IMR-90 (cell line): ENCODE results near the gene CTIF. TPM values are rescaled to one million over a fixed set of nuclear protein-coding genes. Genes with fewer than 3 reads are reported as not detected.

Experiments used
- ATAC-seq: fragments of 200-7000 bp; cut with Tn5 transposase; 2 replicates; pipeline ENCODE4 v1.9.1; 2020; ENCODE audit warnings: low read depth, mild to moderate bottlenecking, moderate library complexity
- BruUV-seq: library from RNA; stranded (reverse); fragments of 400-500 nt; replicated peaks from 2 replicates; lab custom pipeline; 2021; lab: Mats Ljungman, UMichigan
- CTCF ChIA-PET: fragments of 300-600 bp; formaldehyde crosslinking; extraction: SDS; loops from one replicate; lab custom pipeline; 2021; ENCODE audit warnings: antibody characterized with exemption; lab: Yijun Ruan, JAX
- POLR2A ChIA-PET: fragments of 300-600 bp; sonication (Branson Sonifier 250); formaldehyde crosslinking; loops from one replicate; lab custom pipeline; 2022; ENCODE audit warnings: antibody characterized with exemption; ENCODE audit not compliant: unreplicated experiment; lab: Charles Lee
- DNase-seq: peaks from one replicate; pipeline ENCODE4 v3.0.0; 2013
- H2AFZ ChIP-seq: replicated peaks from 2 replicates; pipeline ENCODE3; 2013; ENCODE audit warnings: low read length, mild to moderate bottlenecking; ENCODE audit not compliant: poor library complexity
- H2AK5ac ChIP-seq: 2 replicates; pipeline ENCODE4 v1.6.1; 2013; ENCODE audit warnings: low read depth, low read length, inconsistent platforms
- H2AK9ac ChIP-seq: replicated peaks from 2 replicates; pipeline ENCODE3; 2013; ENCODE audit warnings: mild to moderate bottlenecking, low read depth, low read length, moderate library complexity; ENCODE audit not compliant: poor library complexity
- H2BK120ac ChIP-seq: 2 replicates; pipeline ENCODE4 v1.6.1; 2013; ENCODE audit warnings: low read depth, low read length, inconsistent platforms
- H2BK15ac ChIP-seq: 3 replicates; pipeline ENCODE4 v1.6.1; 2013; ENCODE audit warnings: low read depth, low read length, inconsistent platforms
- H2BK20ac ChIP-seq: 2 replicates; pipeline ENCODE4 v1.6.1; 2013; ENCODE audit warnings: low read depth, mild to moderate bottlenecking, inconsistent platforms, low read length, moderate library complexity
- H2BK5ac ChIP-seq: 2 replicates; pipeline ENCODE4 v1.6.1; 2013; ENCODE audit warnings: mild to moderate bottlenecking, low read depth, low read length, inconsistent platforms; ENCODE audit not compliant: poor library complexity, severe bottlenecking
- H3K14ac ChIP-seq: replicated peaks from 2 replicates; pipeline ENCODE4 v1.6.1; 2013; ENCODE audit warnings: low read depth, low read length, inconsistent platforms
- H3K18ac ChIP-seq: 2 replicates; pipeline ENCODE4 v1.6.1; 2013; ENCODE audit warnings: low read depth, low read length, control low read depth
- H3K23ac ChIP-seq: 2 replicates; pipeline ENCODE4 v1.6.1; 2013; ENCODE audit warnings: low read depth, low read length, inconsistent platforms
- H3K27ac ChIP-seq: 2 replicates; pipeline ENCODE4 v1.5.1; 2013; ENCODE audit warnings: mild to moderate bottlenecking, control low read depth, low read length; ENCODE audit not compliant: insufficient read depth
- H3K27me3 ChIP-seq: 2 replicates; pipeline ENCODE4 v1.6.1; 2013; ENCODE audit warnings: low read length; ENCODE audit not compliant: control insufficient read depth, insufficient read depth
- H3K36me3 ChIP-seq: 2 replicates; pipeline ENCODE4 v1.6.1; 2013; ENCODE audit warnings: low read length, mixed read lengths; ENCODE audit not compliant: control insufficient read depth, insufficient read depth
- H3K4ac ChIP-seq: 2 replicates; pipeline ENCODE4 v1.6.1; 2013; ENCODE audit warnings: low read depth, low read length, inconsistent platforms
- H3K4me1 ChIP-seq: 2 replicates; pipeline ENCODE4 v1.6.1; 2013; ENCODE audit warnings: low read length, mixed read lengths; ENCODE audit not compliant: control insufficient read depth, insufficient read depth
- H3K4me2 ChIP-seq: 2 replicates; pipeline ENCODE4 v1.6.1; 2013; ENCODE audit warnings: low read depth, mild to moderate bottlenecking, control low read depth, low read length, moderate library complexity
- H3K4me3 ChIP-seq: 2 replicates; pipeline ENCODE4 v1.5.1; 2013; ENCODE audit warnings: low read depth, mild to moderate bottlenecking, control low read depth, low read length, moderate library complexity; ENCODE audit not compliant: insufficient read depth
- H3K56ac ChIP-seq: 2 replicates; pipeline ENCODE4 v1.6.1; 2013; ENCODE audit warnings: low read length, inconsistent platforms; ENCODE audit not compliant: insufficient read depth; ENCODE audit errors: extremely low read depth
- H3K79me1 ChIP-seq, 2 experiments: 2 replicates each; pipeline ENCODE4 v1.6.1; 2013; ENCODE audit warnings: low read length in 2 of 2, inconsistent platforms in 1 of 2, low read depth in 1 of 2
- H3K9ac ChIP-seq: 2 replicates; pipeline ENCODE4 v1.6.1; 2013; ENCODE audit warnings: low read depth, low read length, control low read depth
- H3K9me1 ChIP-seq: 2 replicates; pipeline ENCODE4 v1.6.1; 2013; ENCODE audit warnings: low read length, inconsistent platforms; ENCODE audit not compliant: insufficient read depth
- H3K9me3 ChIP-seq: 2 replicates; pipeline ENCODE4 v1.6.1; 2013; ENCODE audit warnings: low read length; ENCODE audit not compliant: control insufficient read depth, insufficient read depth
- H4K20me1 ChIP-seq: 2 replicates; pipeline ENCODE4 v1.6.1; 2013; ENCODE audit warnings: low read length, inconsistent platforms; ENCODE audit not compliant: insufficient read depth
- H4K5ac ChIP-seq: 2 replicates; pipeline ENCODE4 v1.6.1; 2013; ENCODE audit warnings: mild to moderate bottlenecking, low read depth, low read length, control low read depth
- H4K8ac ChIP-seq, 2 experiments: 2 replicates each; pipeline ENCODE4 v1.6.1; 2013; ENCODE audit warnings: low read depth in 2 of 2, low read length in 2 of 2, control low read depth in 1 of 2, inconsistent platforms in 1 of 2
- H4K91ac ChIP-seq: 2 replicates; pipeline ENCODE4 v1.6.1; 2013; ENCODE audit warnings: low read depth, low read length, inconsistent platforms; ENCODE audit not compliant: insufficient read depth
- CHD1 ChIP-seq: IDR thresholded peaks from 2 replicates; pipeline ENCODE4 v1.6.1; 2012; ENCODE audit warnings: low read depth, low read length, improper control_type of control experiment
- MXI1 ChIP-seq: IDR thresholded peaks from 2 replicates; pipeline ENCODE4 v1.6.1; 2012; ENCODE audit warnings: low read depth, mild to moderate bottlenecking, low read length, moderate library complexity, borderline replicate concordance
- NFE2L2 ChIP-seq: fragments of 150-350 bp; IDR thresholded peaks from 2 replicates; pipeline ENCODE4 v1.6.1; 2016; ENCODE audit warnings: low read depth, mild to moderate bottlenecking, low read length
- RCOR1 ChIP-seq: IDR thresholded peaks from 2 replicates; pipeline ENCODE4 v1.6.1; 2012; ENCODE audit warnings: mild to moderate bottlenecking, low read length, improper control_type of control experiment; ENCODE audit not compliant: insufficient replicate concordance
- SMC3 ChIP-seq: fragments of 150-350 bp; IDR thresholded peaks from 2 replicates; pipeline ENCODE4 v1.6.1; 2016; ENCODE audit warnings: low read depth, mild to moderate bottlenecking, antibody characterized with exemption, low read length, moderate library complexity
- WGBS, 2 experiments: methylation state at CpG; one replicate each; pipeline versions ENCODE4 v1.1.5 to v1.1.7; 2013; ENCODE audit warnings: missing lambda C conversion rate in 2 of 2; ENCODE audit not compliant: insufficient read length in 1 of 2; ENCODE audit errors: extremely low coverage in 2 of 2; 5-methylcytosine and 5-hydroxymethylcytosine counted together
- dilution Hi-C: fragments of 300-500 bp; cut with HindIII; formaldehyde crosslinking; loops from one replicate; pipeline ENCODE4 v1.14.3; 2018; ENCODE audit warnings: low sequenced_read_pairs; ENCODE audit not compliant: unreplicated experiment
- in situ Hi-C: fragments of 300-500 bp; cut with MboI; formaldehyde crosslinking; loops from 3 replicates; pipeline ENCODE4 v1.14.3; 2019; ENCODE audit warnings: low sequenced_read_pairs, inconsistent platforms, mixed read lengths
- intact Hi-C: fragments of 100-400 bp; cut with micrococcal nuclease; formaldehyde crosslinking; loops from 2 replicates; pipeline ENCODE4 v1.10.0; 2022
- polyA plus RNA-seq, 3 experiments: library from polyadenylated mRNA; depleted of rRNA; stranded (reverse); fragments of >200 nt; gene quantifications; 2 replicates each; pipeline ENCODE4 v1.2.3, GENCODE V29; 2012; ENCODE audit warnings: low replicate concordance in 1 of 3
- total RNA-seq: library from RNA; depleted of rRNA; stranded (reverse); fragments of >200 nt; gene quantifications from 2 replicates; pipeline ENCODE4 v1.2.3, GENCODE V29; 2012
- TF ChIP-seq, protein P1 (sequence below): fragments of 150-350 bp; IDR thresholded peaks from 2 replicates; pipeline ENCODE4 v1.6.1; 2016; ENCODE audit warnings: low read depth, mild to moderate bottlenecking, low read length, moderate library complexity, borderline replicate concordance

CTIF gene
- total and polyA plus RNA-seq, 2 of the 4 experiments (the other 2 are of a cell fraction): 25.1 to 57.0 TPM

DNA sequence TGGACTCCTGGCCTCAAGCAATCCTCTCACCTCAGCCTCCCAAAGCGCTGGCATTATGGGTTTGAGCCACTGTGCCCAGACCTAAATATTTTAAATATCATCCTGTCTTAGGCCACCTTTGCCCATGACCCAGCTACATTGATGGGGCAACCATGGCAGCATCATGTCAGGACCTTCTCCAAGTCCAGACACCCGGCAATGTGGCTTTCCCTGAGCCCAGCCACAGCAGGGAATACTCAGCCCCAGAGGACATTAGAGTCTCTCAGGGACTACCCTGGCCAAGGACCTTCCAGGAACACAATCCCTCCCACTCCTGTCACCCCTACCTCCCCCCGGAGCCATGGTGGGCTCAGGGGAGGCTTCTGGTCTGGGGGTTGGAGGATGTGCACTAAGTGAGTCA, 339.1 kb downstream of the CTIF start:
- POLR2A ChIA-PET: no interaction called here
- CTCF ChIA-PET: no interaction called here
- no peaks in the 10 kb centered on the region for H3K9me3 ChIP-seq

More for the DNA sequence above, 339.1 kb downstream of the CTIF start:
- no peaks in the 10 kb centered on the region for H4K20me1 ChIP-seq
- H3K4me2 ChIP-seq: no peak overlapping the region
- intact Hi-C loops (no loop called here), in situ Hi-C loops (no loop called here), dilution Hi-C loops (no loop called here)
- no peaks in the 10 kb centered on the region for H3K36me3 ChIP-seq
- no TSS peak for BruUV-seq
- H3K4ac ChIP-seq: no peak overlapping the region
- H3K27ac ChIP-seq: no peak overlapping the region
- no peak overlapping the region for H3K9ac ChIP-seq
- 83% methylated on average over 1 of the region's 3 CpGs; no CpG with 5 or more reads in 1 of the 2 experiments for WGBS, 2 experiments
- H4K8ac ChIP-seq: no peak overlapping the region
- no peak overlapping the region; the same call in 2 of the 3 replicates for H2BK15ac ChIP-seq
- H3K4me3 ChIP-seq: no peak overlapping the region
- H3K79me1 ChIP-seq: peaks cover 0 to 3% of the 10 kb centered on the region in 2 experiments; a peak in 1 of 4 replicates
- no peak overlapping the region for H3K18ac ChIP-seq
- H3K23ac ChIP-seq: no peak overlapping the region
- H2AK9ac ChIP-seq: no peak overlapping the region
- no peak overlapping the region for H2BK20ac ChIP-seq
- H3K4me1 ChIP-seq: peaks cover 7% of the 10 kb centered on the region
- no peak overlapping the region for H2AK5ac ChIP-seq
- no peak overlapping the region for H2BK120ac ChIP-seq
- no peak overlapping the region for H4K5ac ChIP-seq
- H3K27me3 ChIP-seq: no peaks in the 10 kb centered on the region; the same call in 1 of the 2 replicates
- 0 out of 2 replicates have a peak overlapping the region, but pooled peaks have one; percentile 63 for H3K14ac ChIP-seq
- no peak overlapping the region for H2AFZ ChIP-seq
- ATAC-seq (no peak), DNase-seq (no peak)
- no peak overlapping the region for H3K56ac ChIP-seq
- TF ChIP-seq CHD1 (no peak), MXI1 (no peak), NFE2L2 (no peak), SMC3 (no peak), RCOR1 (no peak)
- TF ChIP-seq, protein P1, sequence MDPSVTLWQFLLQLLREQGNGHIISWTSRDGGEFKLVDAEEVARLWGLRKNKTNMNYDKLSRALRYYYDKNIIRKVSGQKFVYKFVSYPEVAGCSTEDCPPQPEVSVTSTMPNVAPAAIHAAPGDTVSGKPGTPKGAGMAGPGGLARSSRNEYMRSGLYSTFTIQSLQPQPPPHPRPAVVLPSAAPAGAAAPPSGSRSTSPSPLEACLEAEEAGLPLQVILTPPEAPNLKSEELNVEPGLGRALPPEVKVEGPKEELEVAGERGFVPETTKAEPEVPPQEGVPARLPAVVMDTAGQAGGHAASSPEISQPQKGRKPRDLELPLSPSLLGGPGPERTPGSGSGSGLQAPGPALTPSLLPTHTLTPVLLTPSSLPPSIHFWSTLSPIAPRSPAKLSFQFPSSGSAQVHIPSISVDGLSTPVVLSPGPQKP: no peak
- H2BK5ac ChIP-seq: no peak overlapping the region
- H3K9me1 ChIP-seq: peaks cover 12% of the 10 kb centered on the region; the same call in 1 of the 2 replicates
- H4K91ac ChIP-seq: no peak overlapping the region
